ENCODE data around the gene PAH. TPM values are rescaled to one million over a fixed set of nuclear protein-coding genes. Genes with fewer than 3 reads are reported as not detected.

Gene PAH
- polyA plus RNA-seq, 1 of the 3 experiments (the other 2 are of a cell fraction): not detected

GRCh38 chr12:102933168-102933567 lies 16.1 kb upstream of the PAH start (continued):
- TF ChIP-seq ZBTB33 (IDR thresholded peaks at IDR 0.05; ENCODE audit: borderline replicate concordance, low read depth): no peak

- DNase-seq: no peak
- H3K79me2 ChIP-seq (ENCODE audit: insufficient read depth): no peaks in the 10 kb centered on the region
- ChIA-PET CTCF (interaction anchor here (1.1 kb wide), 1 partner anchor 621 kb away, joined by 4 read pairs; no protein-coding TSS in a partner anchor), POLR2A (no interaction called here)
- no peak overlapping the region for H3K9ac ChIP-seq
- H3K4me2 ChIP-seq: no peak overlapping the region
- no peaks in the 10 kb centered on the region for H3K27me3 ChIP-seq (ENCODE audit: insufficient read depth)
- no peaks in the 10 kb centered on the region for H3K9me3 ChIP-seq
- TF ChIP-seq NFIC (IDR thresholded peaks at IDR 0.05; ENCODE audit: borderline replicate concordance) (no peak), USF2 (IDR thresholded peaks at IDR 0.05; ENCODE audit: borderline replicate concordance, low read depth, low read length) (no peak), FOXJ3 (CRISPR knock-in tag; IDR thresholded peaks at IDR 0.05) (no peak), PBX3 (IDR thresholded peaks at IDR 0.05) (no peak), SIN3A (IDR thresholded peaks at IDR 0.05; ENCODE audit: borderline replicate concordance, low read depth, low read length) (no peak), YY1 (IDR thresholded peaks at IDR 0.05; ENCODE audit: low read depth) (no peak), TEAD4 (IDR thresholded peaks at IDR 0.05; ENCODE audit: borderline replicate concordance, insufficient read depth) (no peak), GABPA (IDR thresholded peaks at IDR 0.05; ENCODE audit: low read depth) (no peak), IRF3 (IDR thresholded peaks at IDR 0.05; ENCODE audit: low read depth, low read length) (no peak), MEF2A (IDR thresholded peaks at IDR 0.05; ENCODE audit: borderline replicate concordance, low read depth) (no peak), CTCF (IDR thresholded peaks at IDR 0.05) (no peak), RAD21 (IDR thresholded peaks at IDR 0.05; ENCODE audit: low read length) (no peak), NRF1 (IDR thresholded peaks at IDR 0.05; ENCODE audit: low read depth, low read length) (no peak), JUND (IDR thresholded peaks at IDR 0.05) (no peak)
- no peaks in the 10 kb centered on the region for H3K36me3 ChIP-seq (replicated peaks in 1 of 2; ENCODE audit: control insufficient read depth in 1 of 2, insufficient read depth in 2 of 2, low read length in 1 of 2)
- no peak overlapping the region for H2AFZ ChIP-seq (ENCODE audit: low read depth)
- no peaks in the 10 kb centered on the region for H3K4me1 ChIP-seq (ENCODE audit: control insufficient read depth in 1 of 2, insufficient read depth in 2 of 2, low read depth in 1 of 2, low read length in 1 of 2)
- H3K4me3 ChIP-seq (ENCODE audit: low read depth in 2 of 2, low read length in 1 of 2): no peak overlapping the region
- no peaks in the 10 kb centered on the region for H4K20me1 ChIP-seq (ENCODE audit: insufficient read depth)
- H3F3A ChIP-seq (replicated peaks; ENCODE audit: insufficient read depth): no peaks in the 10 kb centered on the region
- no peaks in the 10 kb centered on the region for H3K9me2 ChIP-seq
- no peak overlapping the region for H3K27ac ChIP-seq (ENCODE audit: low read depth in 2 of 2, low read length in 1 of 2)
These were observed 10.2 kb upstream of the PAH start for GRCh38 chr12:102927220-102927619.

Measured in SK-N-SH (cell line).